Cardiac muscle cell (in vitro differentiated cells and primary cell): ENCODE results near the gene BST2. TPM values are rescaled to one million over a fixed set of nuclear protein-coding genes. Genes with fewer than 3 reads are reported as not detected.

Experiments used
- DNase-seq, 2 donors: peaks; one replicate each; pipeline versions ENCODE4 v3.0.0 to v3.0.0-alpha.2; 2010 to 2017; ENCODE audit warnings: low read depth in 1 of 2, low spot score in 1 of 2
- H3K27ac ChIP-seq: fragments of 200-600 bp; sonication (generic); 2 replicates; pipeline ENCODE4 v1.5.1; 2016
- H3K27me3 ChIP-seq: fragments of 200-600 bp; sonication (generic); 2 replicates; pipeline ENCODE4 v1.6.0; 2016; ENCODE audit warnings: control low read depth
- H3K36me3 ChIP-seq: fragments of 200-600 bp; sonication (generic); 2 replicates; pipeline ENCODE4 v1.5.1; 2016; ENCODE audit warnings: control low read depth
- H3K4me1 ChIP-seq: fragments of 200-600 bp; sonication (generic); 2 replicates; pipeline ENCODE4 v1.8.1; 2017; ENCODE audit warnings: low read depth, mild to moderate bottlenecking, mixed run types
- H3K4me3 ChIP-seq: fragments of 200-600 bp; sonication (generic); 2 replicates; pipeline ENCODE4 v1.5.1; 2016; ENCODE audit warnings: mild to moderate bottlenecking
- H3K9me3 ChIP-seq: fragments of 200-600 bp; sonication (generic); 2 replicates; pipeline ENCODE4 v1.5.1; 2017; ENCODE audit warnings: low read depth, mild to moderate bottlenecking, control low read depth
- polyA plus RNA-seq: library from polyadenylated mRNA; unstranded; fragments of >200 nt; fragmentation: Nextera tagmentation; extraction: Ambion mirVana; gene quantifications from 2 replicates; pipeline ENCODE4 v1.2.1, GENCODE V29; 2016
- total RNA-seq: library from RNA; depleted of rRNA; stranded (reverse); fragments of >200 nt; gene quantifications from 2 replicates; pipeline ENCODE4 v1.2.3, GENCODE V29; 2016
- TF ChIP-seq, protein P1 (sequence below): IDR thresholded peaks from 2 replicates; pipeline ENCODE4 v1.5.1; 2012; ENCODE audit warnings: low read depth, mild to moderate bottlenecking, low read length

BST2 gene
- total and polyA plus RNA-seq, 2 experiments from 2014 or later = 91.8 to 166 TPM

DNA sequence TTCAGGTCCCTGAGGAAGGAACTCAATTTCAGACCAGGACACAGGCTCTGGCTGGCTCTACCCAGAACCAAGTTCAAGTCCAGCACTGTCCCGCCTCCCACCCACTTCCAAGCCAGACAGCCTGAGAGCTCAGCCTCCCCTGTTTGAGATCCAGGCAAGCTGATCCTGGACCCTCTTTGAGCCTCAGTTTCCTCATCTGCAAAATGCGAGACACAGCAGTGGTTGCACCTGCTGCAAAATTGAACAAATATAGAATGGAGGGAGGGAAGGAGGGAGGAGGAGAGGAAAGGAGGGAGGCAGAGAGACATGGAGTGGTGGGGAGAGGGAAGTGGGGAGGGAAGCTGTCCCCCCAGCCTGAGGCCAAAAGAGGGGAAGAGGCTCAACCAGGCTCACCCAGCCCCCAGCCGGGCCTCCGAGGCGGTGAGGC, 42.3 kb upstream of the BST2 start:
- Histone ChIP-seq H3K27me3 (peaks cover 16% of the 10 kb centered on the region), H3K4me3 (peak overlapping the region; percentile 52), H3K36me3 (no peaks in the 10 kb centered on the region), H3K4me1 (no peaks in the 10 kb centered on the region), H3K9me3 (no peaks in the 10 kb centered on the region), H3K27ac (no peak overlapping the region)
- TF ChIP-seq, protein P1, sequence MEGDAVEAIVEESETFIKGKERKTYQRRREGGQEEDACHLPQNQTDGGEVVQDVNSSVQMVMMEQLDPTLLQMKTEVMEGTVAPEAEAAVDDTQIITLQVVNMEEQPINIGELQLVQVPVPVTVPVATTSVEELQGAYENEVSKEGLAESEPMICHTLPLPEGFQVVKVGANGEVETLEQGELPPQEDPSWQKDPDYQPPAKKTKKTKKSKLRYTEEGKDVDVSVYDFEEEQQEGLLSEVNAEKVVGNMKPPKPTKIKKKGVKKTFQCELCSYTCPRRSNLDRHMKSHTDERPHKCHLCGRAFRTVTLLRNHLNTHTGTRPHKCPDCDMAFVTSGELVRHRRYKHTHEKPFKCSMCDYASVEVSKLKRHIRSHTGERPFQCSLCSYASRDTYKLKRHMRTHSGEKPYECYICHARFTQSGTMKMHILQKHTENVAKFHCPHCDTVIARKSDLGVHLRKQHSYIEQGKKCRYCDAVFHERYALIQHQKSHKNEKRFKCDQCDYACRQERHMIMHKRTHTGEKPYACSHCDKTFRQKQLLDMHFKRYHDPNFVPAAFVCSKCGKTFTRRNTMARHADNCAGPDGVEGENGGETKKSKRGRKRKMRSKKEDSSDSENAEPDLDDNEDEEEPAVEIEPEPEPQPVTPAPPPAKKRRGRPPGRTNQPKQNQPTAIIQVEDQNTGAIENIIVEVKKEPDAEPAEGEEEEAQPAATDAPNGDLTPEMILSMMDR = no peak
- no peak for DNase-seq

DNA sequence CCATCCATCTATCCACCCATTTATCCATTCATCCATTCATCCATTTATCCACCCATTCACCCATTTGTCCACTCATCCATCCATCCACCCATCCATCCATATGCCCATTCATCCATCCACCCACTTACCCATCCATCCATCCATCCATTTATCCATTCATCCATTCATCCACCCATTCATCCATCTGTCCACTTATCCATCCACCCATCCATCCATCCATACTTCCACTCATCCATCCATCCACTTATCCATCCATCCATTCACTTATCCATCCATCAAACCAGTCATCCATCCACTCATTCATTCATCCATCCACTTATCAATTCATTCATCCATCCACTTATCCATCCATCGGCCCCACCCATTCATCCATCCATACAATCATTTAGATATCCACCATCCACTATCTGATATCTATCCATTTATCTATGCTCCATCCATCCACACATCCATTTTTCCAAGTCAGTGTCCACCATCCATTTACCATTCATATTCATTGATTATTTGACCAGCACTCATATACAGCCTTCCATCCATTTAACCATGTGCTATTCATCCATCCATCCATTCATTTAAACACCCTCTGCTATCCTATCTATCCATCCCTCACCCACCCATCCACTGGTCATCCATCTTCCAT, 40.2 kb upstream of the BST2 start:
- Histone ChIP-seq H3K4me3 (no peak overlapping the region), H3K4me1 (no peaks in the 10 kb centered on the region), H3K27me3 (peaks cover 16% of the 10 kb centered on the region), H3K36me3 (no peaks in the 10 kb centered on the region), H3K9me3 (no peaks in the 10 kb centered on the region), H3K27ac (no peak overlapping the region)
- TF ChIP-seq, protein P1 = no peak
- no peak for DNase-seq

DNA sequence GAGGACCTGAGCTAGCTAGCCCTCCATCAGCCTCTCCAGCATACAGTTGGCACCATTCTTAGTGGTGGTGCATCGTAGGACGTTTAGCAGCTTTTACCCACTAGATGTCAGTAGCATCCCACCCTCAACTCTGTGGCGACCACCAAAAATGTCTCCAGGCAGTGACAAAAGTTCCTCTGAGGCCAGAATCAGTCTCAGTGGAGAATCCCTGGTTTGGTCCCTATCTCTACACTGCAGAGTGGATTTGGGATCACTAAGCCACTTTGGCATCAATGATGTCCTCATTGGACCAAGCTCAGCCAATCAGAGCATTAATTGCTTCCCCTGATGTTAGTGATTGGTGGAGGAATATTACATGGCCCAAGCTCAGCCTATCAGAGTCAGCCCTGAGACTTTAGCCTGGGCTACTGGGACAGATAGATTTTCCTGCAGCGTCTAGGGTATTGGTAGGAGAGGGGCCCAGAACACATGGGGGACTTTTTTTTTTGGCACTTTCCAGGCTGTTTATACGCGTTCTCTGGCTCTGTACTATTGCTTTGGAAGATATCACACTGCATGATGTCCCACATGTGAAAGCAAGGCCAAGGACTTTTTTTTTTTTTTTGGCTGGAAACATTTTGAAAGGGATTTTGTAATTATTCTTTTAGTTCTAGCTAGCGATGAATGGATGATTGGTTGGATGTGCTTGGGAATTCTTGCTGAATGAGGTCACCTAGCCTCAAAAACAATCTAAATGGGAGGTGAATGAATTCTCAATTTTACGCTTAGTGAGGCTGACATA, 36.0 kb upstream of the BST2 start:
- Histone ChIP-seq H3K9me3 (no peaks in the 10 kb centered on the region), H3K4me3 (no peak overlapping the region), H3K4me1 (no peaks in the 10 kb centered on the region), H3K27ac (no peak overlapping the region), H3K36me3 (no peaks in the 10 kb centered on the region), H3K27me3 (peaks cover 3% of the 10 kb centered on the region)
- TF ChIP-seq, protein P1 = peak; percentile 29
- peak; percentile 22 to 41 for DNase-seq

DNA sequence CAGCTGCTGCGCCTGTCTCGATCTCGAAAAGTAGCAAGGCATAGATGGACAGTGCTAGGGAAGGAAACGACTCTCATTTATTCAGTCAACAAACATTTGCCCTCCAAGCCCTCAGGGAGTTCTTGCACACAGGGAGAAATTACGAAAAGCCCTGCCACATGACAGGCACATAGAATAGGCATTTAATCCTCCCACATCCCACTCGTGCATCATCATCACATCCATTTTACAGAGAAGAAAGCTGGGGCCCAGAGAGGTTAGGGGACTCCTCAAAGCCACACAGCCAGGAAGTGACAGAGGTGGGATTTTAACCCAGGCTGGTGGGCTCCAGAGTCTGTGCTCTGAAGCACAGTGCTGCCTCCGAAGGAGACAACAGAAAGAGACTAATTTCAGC, 31.4 kb upstream of the BST2 start:
- Histone ChIP-seq H3K27ac (no peak overlapping the region), H3K9me3 (no peaks in the 10 kb centered on the region), H3K36me3 (no peaks in the 10 kb centered on the region), H3K4me3 (no peak overlapping the region), H3K27me3 (no peaks in the 10 kb centered on the region), H3K4me1 (no peaks in the 10 kb centered on the region)
- TF ChIP-seq, protein P1 = no peak
- DNase-seq = no peak

DNA sequence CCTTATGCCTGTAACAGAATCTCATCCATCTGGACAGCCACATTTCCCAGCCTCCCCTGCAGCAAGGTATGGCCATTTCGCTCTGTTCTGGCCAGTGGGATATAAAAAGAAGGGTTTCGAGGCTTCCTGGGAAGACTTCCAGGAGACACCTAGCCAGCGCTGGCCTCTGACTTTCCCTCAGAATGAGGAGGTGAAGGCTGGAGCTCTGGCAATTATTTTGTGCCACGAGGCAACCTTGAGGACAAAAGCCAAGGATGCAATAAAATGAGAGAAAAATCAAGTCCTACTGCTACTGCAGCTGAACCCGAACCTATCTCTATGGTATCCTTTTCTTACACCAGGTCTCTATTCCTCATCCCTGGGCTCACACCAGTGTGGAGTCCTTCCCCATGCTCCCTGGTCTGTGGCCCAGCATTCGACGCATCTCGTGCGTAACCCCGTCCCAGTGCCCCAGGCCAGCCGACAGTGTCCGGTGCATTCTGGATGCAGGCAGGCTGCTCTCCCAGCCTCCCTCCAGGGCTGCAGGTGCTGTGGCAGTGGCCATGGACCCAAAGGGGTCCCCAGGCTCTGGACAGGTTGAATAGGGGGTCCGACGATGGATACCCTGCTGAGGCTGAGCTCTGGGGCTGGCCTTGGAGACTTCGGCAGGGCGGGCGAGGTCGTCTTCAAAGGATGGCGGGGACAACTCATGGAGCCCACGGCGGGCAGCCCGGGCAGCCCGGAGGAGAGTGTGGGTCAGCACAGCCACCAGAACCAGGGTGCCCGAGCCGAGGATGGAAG, 30.9 kb upstream of the BST2 start:
- no peak overlapping the region for H3K4me3 ChIP-seq
- TF ChIP-seq, protein P1 = no peak
- H3K4me1 ChIP-seq = no peaks in the 10 kb centered on the region
- no peaks in the 10 kb centered on the region for H3K9me3 ChIP-seq
- H3K36me3 ChIP-seq = no peaks in the 10 kb centered on the region
- no peaks in the 10 kb centered on the region for H3K27me3 ChIP-seq
- no peak for DNase-seq
- no peak overlapping the region for H3K27ac ChIP-seq
